ENCODE data around the gene MRPL52.

GRCh38 chr14:22846811-22847307 is 17.2 kb downstream of the MRPL52 start:
- no peak for TF ChIP-seq POLR2AphosphoS5 (IDR thresholded peaks at IDR 0.05)
- no peak for TF ChIP-seq EP300 (IDR thresholded peaks at IDR 0.05)
- no peak for TF ChIP-seq CTCF (IDR thresholded peaks at IDR 0.05)
- no peak for TF ChIP-seq POLR2A (IDR thresholded peaks at IDR 0.05; ENCODE audit: low read depth)

Measured in esophagus muscularis mucosa (tissue), 4 donors.